ENCODE data around the gene P2RX7. TPM values are rescaled to one million over a fixed set of nuclear protein-coding genes. Genes with fewer than 3 reads are reported as not detected.

The P2RX7 gene
- total RNA-seq, 2 experiments from 2014 or later = 0.13 to 0.48 TPM

- Histone ChIP-seq H3K36me3 (ENCODE audit: insufficient read depth, low read length) (no peaks in the 10 kb centered on the region), H3K79me2 (ENCODE audit: insufficient read depth, low read depth, low read length) (no peaks in the 10 kb centered on the region), H3K9me2 (ENCODE audit: insufficient read depth, low read length) (no peaks in the 10 kb centered on the region), H3K4me2 (ENCODE audit: low read length) (peak overlapping the region; percentile 71), H3K4me1 (ENCODE audit: insufficient read depth, low read length, poor library complexity, severe bottlenecking) (peaks cover 10% of the 10 kb centered on the region), H3K9me3 (ENCODE audit: low read length) (no peaks in the 10 kb centered on the region), H3K4me3 (ENCODE audit: low read depth, low read length, poor library complexity, severe bottlenecking) (peak overlapping the region; percentile 79), H3K27ac (ENCODE audit: low read depth, low read length, poor library complexity, severe bottlenecking) (no peak overlapping the region), H2AFZ (ENCODE audit: low read length) (peak overlapping the region; percentile 93; the same call in 1 of the 2 replicates), H4K20me1 (ENCODE audit: insufficient read depth, low read length) (no peaks in the 10 kb centered on the region)
- no peak for DNase-seq (ENCODE audit: low spot score)
- TF ChIP-seq EZH2phosphoT487 (IDR thresholded peaks at IDR 0.05; ENCODE audit: borderline replicate concordance, low read depth, low read length) (no peak), CTCF (conservative IDR thresholded peaks at IDR 0.05; ENCODE audit: low read length) (no peak)
- ChIA-PET CTCF (ENCODE audit: unreplicated experiment) (no interaction called here), POLR2A (interaction anchor here (0.6 kb wide), 1 partner anchor 25 kb away, joined by 3 read pairs; no protein-coding TSS in a partner anchor)
- intact Hi-C loops (cut with micrococcal nuclease; ENCODE audit: unreplicated experiment) = loop anchor here (5.0 kb wide), 1 partner anchor 97 kb away; no protein-coding TSS in a partner anchor
- BruUV-seq (replicated peaks) = no TSS peak
Observed at GRCh38 chr12:121209221-121209620, 76.5 kb downstream of the P2RX7 start.

- no TSS peak for BruUV-seq (replicated peaks)
- Histone ChIP-seq H2AFZ (ENCODE audit: low read length) (peak within 1 kb of the TSS; percentile 93), H3K4me3 (ENCODE audit: low read depth, low read length, poor library complexity, severe bottlenecking) (peak within 1 kb of the TSS; percentile 79), H3K36me3 (ENCODE audit: insufficient read depth, low read length) (no peaks in the 10 kb centered on the region), H3K4me2 (ENCODE audit: low read length) (peak within 1 kb of the TSS; percentile 71), H3K79me2 (ENCODE audit: insufficient read depth, low read depth, low read length) (no peaks in the 10 kb centered on the region), H3K27ac (ENCODE audit: low read depth, low read length, poor library complexity, severe bottlenecking) (peak within 1 kb of the TSS; percentile 45), H4K20me1 (ENCODE audit: insufficient read depth, low read length) (no peaks in the 10 kb centered on the region), H3K9me2 (ENCODE audit: insufficient read depth, low read length) (no peaks in the 10 kb centered on the region), H3K4me1 (ENCODE audit: insufficient read depth, low read length, poor library complexity, severe bottlenecking) (peaks cover 10% of the 10 kb centered on the region), H3K9me3 (ENCODE audit: low read length) (no peaks in the 10 kb centered on the region)
- DNase-seq (ENCODE audit: low spot score) = peak; percentile 90
- ChIA-PET POLR2A (interaction anchor here (0.6 to 0.7 kb wide), 2 partner anchors 25 to 822 kb away, joined by 3 read pairs; no protein-coding TSS in a partner anchor), CTCF (ENCODE audit: unreplicated experiment) (no interaction called here)
- no peak for TF ChIP-seq EZH2phosphoT487 (IDR thresholded peaks at IDR 0.05; ENCODE audit: borderline replicate concordance, low read depth, low read length)
- peak; percentile 72 for TF ChIP-seq CTCF (conservative IDR thresholded peaks at IDR 0.05; ENCODE audit: low read length)
- intact Hi-C loops (cut with micrococcal nuclease; ENCODE audit: unreplicated experiment) = loop anchor here (5.0 kb wide), 1 partner anchor 98 kb away; no protein-coding TSS in a partner anchor
Observed at GRCh38 chr12:121209624-121210572, 77.2 kb downstream of the P2RX7 start, which contains the start of gene P2RX4. Gene P2RX4, plus strand, starts transcription at chr12:121210129. Its CDS starts 36 bp downstream, at chr12:121210165.
